ENCODE data around the gene SHE. TPM values are rescaled to one million over a fixed set of nuclear protein-coding genes. Genes with fewer than 3 reads are reported as not detected.

The SHE gene
- total RNA-seq, 1 experiment from 2014 or later, result 0.79 TPM

- peaks cover 4% of the 10 kb centered on the region for H3K36me3 Mint-ChIP-seq
- DNase-seq (ENCODE audit: low spot score), result no peak
- TF ChIP-seq TCF7 (CRISPR knock-in tag; IDR thresholded peaks at IDR 0.05; ENCODE audit: low read depth), result no peak
- no peak for TF ChIP-seq KAT7 (CRISPR knock-in tag; IDR thresholded peaks at IDR 0.05; ENCODE audit: borderline replicate concordance)
- no peak for TF ChIP-seq ZNF416 (CRISPR knock-in tag; IDR thresholded peaks at IDR 0.05)
- no peak for TF ChIP-seq MAX (CRISPR knock-in tag; IDR thresholded peaks at IDR 0.05)
- TF ChIP-seq MLX (CRISPR knock-in tag; IDR thresholded peaks at IDR 0.05), result no peak
- no peak for TF ChIP-seq MYBL2 (CRISPR knock-in tag; IDR thresholded peaks at IDR 0.05)
- no peak for TF ChIP-seq SP1 (CRISPR knock-in tag; conservative IDR thresholded peaks at IDR 0.05)
- no peak for TF ChIP-seq ZNF232 (CRISPR knock-in tag; IDR thresholded peaks at IDR 0.05)
- no peak for TF ChIP-seq HMGXB4 (CRISPR knock-in tag; IDR thresholded peaks at IDR 0.05)
- TF ChIP-seq HMGA2 (CRISPR knock-in tag; IDR thresholded peaks at IDR 0.05), result no peak
- no peak for TF ChIP-seq TEAD4 (CRISPR knock-in tag; IDR thresholded peaks at IDR 0.05)
- TF ChIP-seq ATF1 (CRISPR knock-in tag; IDR thresholded peaks at IDR 0.05), result no peak
- TF ChIP-seq MXD4 (CRISPR knock-in tag; IDR thresholded peaks at IDR 0.05; ENCODE audit: borderline replicate concordance), result no peak
- no peak for TF ChIP-seq RELA (CRISPR knock-in tag; IDR thresholded peaks at IDR 0.05; ENCODE audit: borderline replicate concordance)
- no peak for TF ChIP-seq CTCF (IDR thresholded peaks at IDR 0.05)
- TF ChIP-seq USF1 (CRISPR knock-in tag; IDR thresholded peaks at IDR 0.05), result no peak
- ChIA-PET POLR2A (no interaction called here), CTCF (no interaction called here)
- no peak overlapping the region for H3K27ac Mint-ChIP-seq
- 0 out of 2 replicates have a peak, but pooled peaks cover 8% of the 10 kb centered on the region for H3K9me3 Mint-ChIP-seq
- peaks cover 86% of the 10 kb centered on the region for H3K27me3 Mint-ChIP-seq (ENCODE audit: low read depth)
- no peak for ATAC-seq
- H3K4me3 Mint-ChIP-seq, result no peak overlapping the region
- peaks cover 4% of the 10 kb centered on the region for H3K4me1 Mint-ChIP-seq
These were observed 1.7 kb upstream of the SHE start for GRCh38 chr1:154503898-154504297.

- peaks cover 4% of the 10 kb centered on the region for H3K36me3 Mint-ChIP-seq
- ChIA-PET POLR2A (no interaction called here), CTCF (interaction anchor here (2.9 kb wide), 1 partner anchor 23 kb away, joined by 10 read pairs; no protein-coding TSS in a partner anchor)
- peak; percentile 54 for ATAC-seq
- no peak overlapping the region for H3K27ac Mint-ChIP-seq
- peaks cover 86% of the 10 kb centered on the region for H3K27me3 Mint-ChIP-seq (ENCODE audit: low read depth)
- DNase-seq (ENCODE audit: low spot score), result peak; percentile 56
- 0 out of 2 replicates have a peak, but pooled peaks cover 8% of the 10 kb centered on the region for H3K9me3 Mint-ChIP-seq
- peak overlapping the region; percentile 59 for H3K4me3 Mint-ChIP-seq
- H3K4me1 Mint-ChIP-seq, result peaks cover 4% of the 10 kb centered on the region
- peak; percentile 90 for TF ChIP-seq ZBTB21 (CRISPR knock-in tag; IDR thresholded peaks at IDR 0.05; ENCODE audit: borderline replicate concordance)
- no peak; the same call in none of the 2 replicates for TF ChIP-seq JUN (CRISPR knock-in tag; IDR thresholded peaks at IDR 0.05)
- no peak for TF ChIP-seq MXD4 (CRISPR knock-in tag; IDR thresholded peaks at IDR 0.05; ENCODE audit: borderline replicate concordance)
- no peak for TF ChIP-seq NR3C1 (CRISPR knock-in tag; conservative IDR thresholded peaks at IDR 0.05; ENCODE audit: low read depth)
- TF ChIP-seq E2F1 (CRISPR knock-in tag; IDR thresholded peaks at IDR 0.05), result peak; percentile 88; the same call in 1 of the 2 replicates
- TF ChIP-seq ZNF671 (CRISPR knock-in tag; IDR thresholded peaks at IDR 0.05), result no peak
- TF ChIP-seq ZNF512 (CRISPR knock-in tag; IDR thresholded peaks at IDR 0.05; ENCODE audit: borderline replicate concordance), result no peak
- TF ChIP-seq ZNF416 (CRISPR knock-in tag; IDR thresholded peaks at IDR 0.05), result no peak
- TF ChIP-seq ZNF121 (CRISPR knock-in tag; IDR thresholded peaks at IDR 0.05), result peak; percentile 24; the same call in 1 of the 2 replicates
- peak; percentile 98 for TF ChIP-seq FOXP1 (CRISPR knock-in tag; IDR thresholded peaks at IDR 0.05; ENCODE audit: borderline replicate concordance)
- TF ChIP-seq ZNF232 (CRISPR knock-in tag; IDR thresholded peaks at IDR 0.05), result peak; percentile 95
These were observed 518 bp upstream of the SHE start for GRCh38 chr1:154502744-154503115.
